ENCODE results near the gene CYTH1.

Gene CYTH1, protein sequence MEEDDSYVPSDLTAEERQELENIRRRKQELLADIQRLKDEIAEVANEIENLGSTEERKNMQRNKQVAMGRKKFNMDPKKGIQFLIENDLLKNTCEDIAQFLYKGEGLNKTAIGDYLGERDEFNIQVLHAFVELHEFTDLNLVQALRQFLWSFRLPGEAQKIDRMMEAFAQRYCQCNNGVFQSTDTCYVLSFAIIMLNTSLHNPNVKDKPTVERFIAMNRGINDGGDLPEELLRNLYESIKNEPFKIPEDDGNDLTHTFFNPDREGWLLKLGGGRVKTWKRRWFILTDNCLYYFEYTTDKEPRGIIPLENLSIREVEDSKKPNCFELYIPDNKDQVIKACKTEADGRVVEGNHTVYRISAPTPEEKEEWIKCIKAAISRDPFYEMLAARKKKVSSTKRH

DNA sequence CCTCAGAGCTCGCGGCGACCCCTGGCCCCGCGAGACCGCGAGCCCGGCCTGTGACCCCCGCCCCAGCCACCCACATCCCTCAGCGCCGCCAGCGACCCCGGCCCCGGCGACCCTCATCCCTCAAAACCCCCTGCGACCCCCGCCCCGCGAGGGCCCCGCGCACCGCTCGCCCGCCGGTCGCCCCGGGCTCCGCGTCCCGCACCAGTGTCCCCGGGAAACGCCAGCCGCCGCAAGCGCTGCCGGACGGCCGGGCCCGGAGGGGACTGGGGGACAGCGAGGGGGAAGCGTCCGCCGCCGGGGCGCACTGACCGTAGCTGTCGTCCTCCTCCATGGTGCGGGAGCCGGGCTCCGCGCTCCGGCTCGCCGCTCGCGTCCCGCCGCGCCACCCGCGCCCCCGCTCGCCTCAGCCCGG, at the start of gene CYTH1:
TSS of gene CYTH1 (minus strand) at position 381 of the 412 bp plus-strand sequence. CDS start at position 331, 50 bp downstream.
- no peak for DNase-seq (ENCODE audit: low read depth in 4 of 4, low spot score in 1 of 4)

DNA sequence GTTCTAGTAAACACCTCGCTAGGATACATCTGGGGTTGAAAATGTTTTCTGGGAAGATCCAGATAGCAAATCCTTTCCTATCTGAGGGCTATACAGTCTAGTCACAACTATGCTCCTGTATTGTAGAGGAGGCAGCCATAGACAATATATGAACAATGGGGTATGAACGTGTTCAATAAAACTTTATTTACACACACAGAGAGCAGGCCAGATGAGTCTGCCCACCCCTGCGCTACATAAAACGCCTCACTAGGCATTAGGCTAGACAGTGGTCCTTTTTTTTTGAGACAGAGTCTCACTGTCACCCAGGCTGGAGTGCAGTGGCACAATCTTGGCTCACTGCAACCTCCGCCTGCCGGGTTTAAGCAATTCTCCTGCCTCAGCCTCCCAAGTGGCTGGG, 47.4 kb upstream of the CYTH1 start:
- DNase-seq (ENCODE audit: low read depth in 4 of 4, low spot score in 1 of 4) = no peak

DNA sequence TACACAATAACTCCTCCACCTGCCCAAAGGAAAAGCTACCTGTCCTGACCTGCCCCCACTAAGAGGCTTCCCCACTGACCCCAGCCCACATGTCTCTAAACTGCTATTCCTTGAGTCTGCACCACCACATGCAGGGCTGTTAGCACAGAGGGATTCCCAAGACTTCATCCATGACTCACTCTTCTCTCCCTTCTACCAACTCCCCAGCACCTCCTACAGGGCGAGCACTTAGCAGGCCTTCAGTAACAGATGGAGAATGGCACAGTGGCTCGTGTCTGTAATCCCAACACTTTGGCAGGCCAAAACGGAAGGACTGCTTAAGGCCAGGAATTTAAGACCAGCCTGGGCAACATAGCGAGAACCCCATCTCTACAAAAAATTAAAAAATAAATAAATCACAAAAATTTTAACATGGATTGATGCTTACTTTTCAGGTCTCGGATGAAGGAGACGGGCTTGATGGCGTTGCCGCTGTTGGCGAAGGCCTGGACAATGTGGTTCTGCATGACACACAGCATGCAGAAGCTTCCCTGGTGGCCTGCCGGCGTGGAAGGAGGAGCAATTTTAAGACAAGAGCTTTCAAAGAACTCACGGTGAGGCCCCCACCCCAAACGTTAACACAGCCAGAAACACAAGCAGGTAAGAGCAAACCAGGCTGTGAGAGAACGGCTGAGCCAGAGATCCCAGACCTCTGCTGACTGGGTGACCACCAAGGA, 46.6 kb upstream of the CYTH1 start:
- DNase-seq (ENCODE audit: low read depth in 4 of 4, low spot score in 1 of 4) = no peak

DNA sequence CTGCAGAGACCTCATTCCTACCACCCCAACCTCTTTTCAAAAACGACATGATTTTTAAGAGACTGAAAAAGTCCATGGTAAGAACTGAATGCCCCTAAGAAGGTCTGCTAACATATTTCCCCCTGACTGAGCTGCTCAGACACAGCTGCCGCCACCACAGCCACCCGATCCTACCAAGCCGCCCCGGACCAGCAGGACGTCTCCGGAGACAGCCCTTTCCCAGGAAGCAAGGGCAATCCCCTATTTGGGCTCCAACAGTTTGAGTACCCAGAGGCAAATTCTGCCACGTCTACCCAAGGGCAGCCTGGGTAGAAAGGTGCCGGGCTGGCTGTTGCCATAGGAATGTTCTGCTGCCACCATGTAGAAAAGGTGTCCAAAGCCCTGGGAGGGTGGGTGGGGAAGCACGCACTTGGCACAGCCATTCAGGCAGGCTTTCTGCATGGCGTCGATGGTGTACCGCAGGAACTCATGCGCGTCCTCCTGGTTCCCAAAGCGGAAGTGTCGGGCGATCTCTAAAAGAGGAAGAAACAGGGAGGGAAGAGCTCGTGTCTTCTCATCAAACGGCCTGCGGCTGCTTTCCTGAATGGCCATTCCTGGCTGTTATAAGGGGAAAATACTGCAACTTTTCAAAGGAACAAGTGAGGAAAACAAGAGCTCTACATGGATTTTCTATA, 44.9 kb upstream of the CYTH1 start:
- DNase-seq (ENCODE audit: low read depth in 4 of 4, low spot score in 1 of 4) = no peak

DNA sequence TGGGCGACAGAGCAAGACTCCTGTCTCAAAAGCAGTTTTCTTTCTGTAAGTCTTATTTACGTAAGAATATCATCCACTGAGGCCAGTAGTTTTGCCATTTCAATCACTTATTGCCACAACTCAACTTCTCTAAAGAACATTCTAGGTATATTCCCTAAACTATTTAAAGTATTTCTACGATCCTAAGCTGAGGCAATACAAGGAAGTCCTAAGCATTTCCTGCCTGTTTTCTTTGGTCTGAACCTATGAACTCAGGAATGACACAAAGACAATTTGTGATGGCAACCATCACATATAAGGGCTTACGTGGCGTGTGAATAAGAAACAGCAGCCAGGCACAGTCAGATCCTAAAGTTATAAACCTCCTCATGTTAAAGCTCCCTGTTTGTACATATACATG, 44.3 kb upstream of the CYTH1 start:
- no peak for DNase-seq (ENCODE audit: low read depth in 4 of 4, low spot score in 1 of 4)

DNA sequence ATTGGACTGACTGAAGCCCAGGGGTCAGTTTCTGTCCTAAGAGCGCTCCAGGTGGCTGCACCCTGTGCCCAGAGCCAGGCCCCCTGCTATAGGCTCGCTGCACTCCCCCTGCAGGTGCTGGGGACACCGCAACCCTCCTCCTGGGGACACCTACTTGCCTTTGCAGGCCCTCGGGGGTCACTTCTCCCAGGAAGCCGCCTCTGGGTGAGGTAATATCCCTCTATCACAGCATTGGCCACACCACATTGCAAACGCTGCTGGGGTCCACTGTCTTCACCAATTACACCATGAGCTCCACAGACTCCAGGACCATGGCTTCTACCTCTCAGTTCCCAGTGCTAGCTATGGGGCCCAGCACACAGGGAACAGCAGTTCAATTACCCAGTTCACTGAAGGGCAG, 43.6 kb upstream of the CYTH1 start:
- no peak for DNase-seq (ENCODE audit: low read depth in 4 of 4, low spot score in 1 of 4)

DNA sequence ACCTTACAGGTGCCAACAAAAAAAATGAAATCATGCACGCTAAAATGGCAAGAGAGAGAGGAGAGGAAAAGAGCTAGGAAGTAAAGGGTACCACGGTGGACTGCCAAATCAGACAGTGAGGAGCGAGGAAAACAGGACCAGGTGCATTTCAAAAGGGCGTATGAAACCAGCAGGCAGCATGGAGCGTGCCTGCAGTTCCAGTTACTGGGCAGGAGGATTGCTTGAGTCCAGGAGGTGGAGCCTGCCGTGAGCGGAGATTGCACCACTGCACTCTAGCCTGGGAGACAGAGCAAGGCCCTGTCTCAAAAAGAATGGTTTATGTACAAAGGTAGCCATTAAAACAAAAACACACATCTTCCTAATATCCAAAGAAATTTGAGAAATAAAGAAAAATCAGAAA, 42.2 kb upstream of the CYTH1 start:
- DNase-seq (ENCODE audit: low read depth in 4 of 4, low spot score in 1 of 4) = no peak

DNA sequence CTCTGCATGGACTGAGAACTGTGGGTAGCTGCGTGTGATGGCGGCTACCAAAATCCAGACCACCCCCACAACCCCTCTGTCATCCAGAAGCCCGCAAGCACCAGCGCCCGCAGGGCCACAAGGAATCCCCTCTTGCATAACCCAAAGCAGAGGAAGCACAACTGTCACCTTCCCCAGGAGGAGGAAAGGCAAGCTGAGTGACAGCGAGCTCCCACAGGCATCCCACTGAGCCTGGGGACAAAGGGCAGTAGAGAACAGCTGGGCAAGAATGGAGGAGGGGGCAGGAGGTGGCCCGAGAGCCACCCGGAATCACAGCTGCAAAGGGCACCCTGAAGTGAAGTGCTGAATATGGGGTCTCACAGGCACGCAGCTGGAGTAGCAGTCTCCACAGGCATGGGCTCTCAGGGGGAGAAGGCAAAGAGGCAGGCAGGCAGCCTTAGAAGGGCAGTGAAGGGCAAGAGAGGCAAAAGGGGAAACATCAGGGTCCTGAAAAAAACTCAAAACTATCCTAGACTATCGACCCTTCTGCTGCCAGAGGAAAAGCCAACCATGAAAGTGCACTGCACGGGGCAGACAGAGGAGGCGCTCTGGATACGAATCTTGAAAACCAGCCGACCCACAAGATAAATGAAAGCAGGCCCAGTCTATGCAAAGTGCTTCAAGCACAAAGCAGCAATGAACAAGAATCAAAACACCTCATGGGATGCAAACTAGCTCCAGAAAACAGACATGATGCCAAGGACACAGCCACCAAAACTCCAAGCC, 41.4 kb upstream of the CYTH1 start:
- DNase-seq (ENCODE audit: low read depth in 4 of 4, low spot score in 1 of 4) = no peak

DNA sequence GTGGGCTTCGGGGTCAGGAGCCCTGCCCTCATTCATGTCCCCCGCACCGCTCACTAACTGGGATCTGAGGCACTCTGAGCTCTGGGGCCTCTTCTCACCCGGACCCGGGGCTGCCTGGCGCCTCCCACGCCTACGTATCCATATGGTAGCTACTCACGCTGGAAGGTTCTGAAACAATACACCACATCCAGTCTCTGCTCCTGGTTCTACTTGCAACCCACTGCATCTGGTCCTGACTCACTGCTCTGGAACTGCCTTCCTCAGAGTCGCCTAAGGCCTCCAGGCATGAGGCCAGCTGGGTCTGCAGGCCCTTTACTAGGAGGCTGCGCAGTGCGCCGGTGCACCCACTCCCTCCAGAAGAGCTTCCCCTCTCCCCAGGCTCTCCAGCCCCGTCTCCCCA, 40.5 kb upstream of the CYTH1 start:
- DNase-seq (ENCODE audit: low read depth in 4 of 4, low spot score in 1 of 4) = no peak

DNA sequence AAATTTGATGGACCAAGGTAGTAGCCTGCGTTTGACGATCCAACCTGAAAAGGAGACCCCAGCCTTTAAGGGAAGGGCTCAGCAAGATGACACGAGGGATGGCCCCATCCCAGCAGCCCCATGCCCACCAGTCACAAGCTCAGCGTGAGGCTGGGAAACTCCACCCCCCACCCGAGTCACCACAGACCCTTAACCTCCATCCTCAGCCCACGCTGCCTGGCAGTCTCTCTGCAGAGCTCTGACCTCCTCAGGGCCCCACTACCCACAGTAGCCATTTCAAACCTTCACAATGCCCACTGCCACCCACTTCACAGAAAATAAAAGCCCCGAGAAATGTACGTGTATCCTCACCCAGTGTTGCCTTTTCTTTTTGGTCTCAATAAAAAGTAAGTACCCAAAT, 39.9 kb upstream of the CYTH1 start:
- DNase-seq (ENCODE audit: low read depth in 4 of 4, low spot score in 1 of 4) = no peak

DNA sequence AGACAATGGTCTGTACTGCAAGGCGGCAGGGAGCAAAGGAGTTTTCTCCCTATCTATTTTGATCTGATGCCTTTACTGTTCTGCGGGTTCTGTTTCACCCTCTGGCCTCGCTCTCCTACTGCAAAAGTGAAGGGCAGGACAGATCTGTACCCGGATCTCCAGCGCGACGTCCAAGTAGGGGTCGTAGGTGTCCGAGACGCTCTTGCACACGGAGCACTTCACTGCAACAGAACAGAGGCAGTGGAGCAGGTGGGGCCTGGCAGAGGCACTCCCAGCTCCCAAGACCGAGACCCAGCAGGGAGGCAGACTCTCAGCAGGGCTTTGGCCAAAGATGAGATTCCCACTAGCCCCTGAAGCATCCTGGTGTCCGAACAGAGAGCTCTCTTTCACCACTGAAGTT, 38.8 kb upstream of the CYTH1 start:
- DNase-seq (ENCODE audit: low read depth in 4 of 4, low spot score in 1 of 4) = no peak

DNA sequence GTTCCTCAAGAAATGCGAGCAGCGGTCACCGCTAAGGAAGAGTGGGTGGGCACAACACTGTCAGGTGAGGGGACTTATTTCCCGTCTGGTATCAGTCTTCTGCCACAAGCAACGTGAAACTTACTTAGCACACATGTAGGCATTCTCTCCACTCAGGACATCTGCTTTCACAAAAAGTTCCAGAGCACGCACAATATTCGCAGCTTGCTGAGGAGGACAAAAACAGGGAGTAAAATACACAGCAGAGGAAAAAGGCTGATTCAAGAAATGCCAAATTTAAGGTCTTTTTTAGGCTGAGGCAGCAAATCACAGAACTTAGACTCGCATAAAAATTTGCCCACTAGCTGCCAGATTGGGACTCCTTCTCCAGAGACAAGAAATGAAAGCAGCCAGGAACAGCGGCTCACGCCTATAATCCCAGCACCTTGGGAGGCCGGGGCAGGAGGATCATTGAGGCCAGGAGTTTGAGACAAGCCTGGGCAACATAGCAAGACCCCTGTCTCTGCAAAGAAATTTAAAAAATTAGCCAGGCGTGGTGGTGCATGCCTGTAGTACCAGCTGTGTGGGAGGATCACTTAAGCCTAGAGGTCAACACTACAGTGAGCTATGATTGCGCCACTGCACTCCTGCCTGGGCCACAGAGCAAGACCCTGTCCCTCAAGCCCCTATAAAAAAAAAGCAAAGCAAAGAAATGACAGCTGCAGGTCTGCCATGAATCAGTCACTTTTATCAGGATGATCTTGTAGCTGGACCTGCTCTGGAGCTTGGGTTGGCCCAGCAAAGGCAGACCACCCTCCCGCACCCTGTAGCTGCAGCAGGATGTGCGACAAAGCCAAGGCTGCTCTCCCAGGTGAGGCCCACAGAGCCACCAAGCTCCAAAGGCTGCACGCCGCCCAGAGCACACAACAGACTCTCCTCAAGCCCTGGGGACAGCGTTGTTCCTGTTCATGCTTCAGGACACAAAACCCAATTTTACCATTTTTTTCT, 38.0 kb upstream of the CYTH1 start:
- DNase-seq (ENCODE audit: low read depth in 4 of 4, low spot score in 1 of 4) = no peak

DNA sequence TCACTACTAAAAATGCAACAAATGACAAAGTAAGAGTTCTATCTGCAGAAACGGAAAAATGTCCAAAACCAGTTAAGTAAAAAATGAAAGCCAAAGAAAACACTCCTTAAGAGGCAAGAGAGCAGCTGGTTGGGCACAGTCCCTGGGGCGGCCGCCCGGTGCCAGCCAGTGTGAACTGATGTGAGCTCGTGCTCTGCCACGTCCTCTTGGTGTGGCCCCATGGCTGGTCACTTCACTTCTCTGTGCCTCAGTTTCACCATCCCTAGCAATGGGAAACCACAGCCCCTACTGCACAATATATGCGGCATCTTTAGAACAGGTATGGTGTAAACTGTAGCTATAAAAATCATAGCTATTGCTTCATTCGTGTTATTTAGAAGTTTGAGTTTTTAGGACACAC, 37.3 kb upstream of the CYTH1 start:
- DNase-seq (ENCODE audit: low read depth in 4 of 4, low spot score in 1 of 4) = no peak

DNA sequence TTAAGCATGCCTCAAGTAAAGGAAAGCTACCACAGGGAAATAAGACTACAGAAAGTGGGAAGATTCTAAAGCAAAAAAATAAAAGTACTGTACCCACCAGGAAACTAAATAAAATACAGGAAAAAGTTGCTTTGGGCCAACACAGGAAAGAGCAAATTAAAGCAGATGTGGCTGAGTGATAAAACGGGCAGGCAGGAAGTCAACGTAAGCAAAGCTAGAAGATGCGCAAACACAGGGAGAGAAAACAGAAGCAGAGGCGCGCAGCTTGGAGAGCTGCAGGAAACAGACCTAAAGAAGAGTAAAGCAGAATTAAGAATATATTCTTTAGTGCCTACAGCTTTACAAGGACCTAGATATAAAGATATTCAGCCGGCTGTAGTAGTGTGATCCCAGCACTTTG, 36.9 kb upstream of the CYTH1 start:
- no peak for DNase-seq (ENCODE audit: low read depth in 4 of 4, low spot score in 1 of 4)

DNA sequence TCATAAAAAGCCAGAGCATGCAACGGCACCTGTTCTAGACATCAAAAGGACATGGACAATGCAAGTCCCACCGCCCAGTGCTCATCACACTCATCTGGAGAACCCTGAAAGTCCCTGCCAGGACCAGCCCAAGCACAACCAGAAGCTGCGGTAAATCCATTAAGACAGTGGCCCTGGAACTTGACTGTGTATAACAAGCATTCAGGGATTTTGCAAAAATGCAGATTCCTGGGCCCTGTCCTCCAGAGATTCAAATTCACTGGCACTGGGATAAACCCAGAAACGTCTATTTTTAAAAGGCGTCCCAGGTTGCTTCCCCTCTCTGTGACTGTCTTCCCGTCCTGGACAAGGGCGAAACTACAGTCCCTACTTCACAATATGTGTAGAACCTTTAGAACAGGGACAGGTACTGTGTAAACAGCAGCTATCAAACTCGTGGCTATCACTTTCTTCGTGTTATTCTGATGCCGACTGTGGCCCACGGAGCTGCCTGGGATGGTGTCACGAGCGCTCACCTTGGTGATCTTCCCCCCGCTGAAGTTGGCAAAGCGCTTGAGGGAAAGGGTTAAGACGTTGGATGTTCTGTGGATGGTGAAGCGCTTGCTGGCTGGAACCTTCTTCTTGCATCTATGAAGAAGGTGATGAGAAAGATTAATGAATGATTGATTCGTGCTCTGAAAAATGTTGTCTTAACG, 36.2 kb upstream of the CYTH1 start:
- no peak for DNase-seq (ENCODE audit: low read depth in 4 of 4, low spot score in 1 of 4)

DNA sequence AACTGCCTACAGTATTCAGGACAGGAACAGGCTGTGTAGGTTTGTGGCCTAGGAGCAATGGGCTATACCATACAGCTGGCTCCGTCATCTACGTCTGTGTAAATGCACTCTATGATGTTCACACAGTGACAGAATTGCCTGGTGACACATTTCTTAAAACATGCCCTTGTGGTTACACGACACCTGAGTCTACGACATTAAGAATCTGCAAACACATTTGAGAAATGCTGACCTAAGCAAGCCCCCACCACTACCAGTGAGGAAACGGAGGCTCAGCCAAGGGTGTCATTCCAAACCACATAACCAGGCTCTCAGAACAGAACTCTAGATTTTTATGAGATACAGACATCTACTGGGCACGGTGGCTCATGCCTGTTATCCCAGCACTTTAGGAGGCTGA, 35.0 kb upstream of the CYTH1 start:
- no peak for DNase-seq (ENCODE audit: low read depth in 4 of 4, low spot score in 1 of 4)

DNA sequence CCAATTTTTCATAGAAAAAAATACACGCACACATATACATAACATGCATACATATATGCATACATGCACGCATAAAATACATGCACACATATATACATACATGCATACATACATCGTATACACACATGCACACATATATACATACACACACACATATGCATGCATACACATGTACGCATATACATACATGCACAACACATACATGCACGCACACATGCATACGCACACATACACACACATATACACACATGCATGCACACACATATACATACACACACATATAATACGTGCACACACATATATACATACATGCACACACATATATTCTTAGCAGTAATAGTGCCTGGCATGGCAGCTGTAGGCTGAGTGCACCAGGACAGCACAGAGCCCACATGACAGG, 33.6 kb upstream of the CYTH1 start:
- no peak for DNase-seq (ENCODE audit: low read depth in 4 of 4, low spot score in 1 of 4)

DNA sequence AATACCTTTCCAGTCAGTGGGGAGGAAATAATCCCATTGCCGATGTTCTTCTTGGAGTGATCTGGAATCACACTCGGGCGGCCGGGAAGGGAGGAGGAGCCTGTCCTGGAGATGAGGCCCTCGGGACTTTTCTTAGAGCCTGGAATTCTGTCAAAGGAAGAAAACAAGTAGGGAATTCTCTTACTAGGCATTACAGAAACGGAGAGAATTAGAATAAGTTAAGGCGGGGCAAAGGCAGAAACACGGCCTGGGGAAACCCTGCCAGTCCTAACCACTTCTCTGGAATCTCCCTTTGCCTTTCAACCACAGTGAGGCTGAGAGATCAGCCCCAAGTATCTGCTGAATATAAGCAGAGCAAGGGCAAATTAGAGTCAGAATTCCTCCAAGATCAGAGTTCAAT, 30.8 kb upstream of the CYTH1 start:
- DNase-seq (ENCODE audit: low read depth in 4 of 4, low spot score in 1 of 4) = no peak

DNA sequence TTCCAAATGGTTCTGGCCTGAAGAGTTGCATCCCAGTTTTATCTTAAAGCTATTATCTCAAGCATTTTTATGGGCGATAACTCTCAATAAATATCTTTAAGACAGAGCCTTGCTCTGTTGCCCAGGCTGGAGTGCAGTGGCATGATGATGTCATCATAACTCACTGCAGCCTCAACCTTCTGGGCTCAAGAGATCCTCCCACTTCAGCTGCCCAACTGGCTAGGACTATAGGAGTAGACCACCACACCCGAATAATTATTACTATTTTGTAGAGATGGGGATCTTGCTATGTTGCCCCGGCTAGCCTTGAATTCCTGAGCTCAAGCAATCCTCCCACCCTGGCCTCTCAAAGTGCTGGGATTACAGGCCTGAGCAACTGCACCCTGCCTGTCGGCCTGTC, 26.1 kb upstream of the CYTH1 start:
- DNase-seq (ENCODE audit: low read depth in 4 of 4, low spot score in 1 of 4) = no peak

DNA sequence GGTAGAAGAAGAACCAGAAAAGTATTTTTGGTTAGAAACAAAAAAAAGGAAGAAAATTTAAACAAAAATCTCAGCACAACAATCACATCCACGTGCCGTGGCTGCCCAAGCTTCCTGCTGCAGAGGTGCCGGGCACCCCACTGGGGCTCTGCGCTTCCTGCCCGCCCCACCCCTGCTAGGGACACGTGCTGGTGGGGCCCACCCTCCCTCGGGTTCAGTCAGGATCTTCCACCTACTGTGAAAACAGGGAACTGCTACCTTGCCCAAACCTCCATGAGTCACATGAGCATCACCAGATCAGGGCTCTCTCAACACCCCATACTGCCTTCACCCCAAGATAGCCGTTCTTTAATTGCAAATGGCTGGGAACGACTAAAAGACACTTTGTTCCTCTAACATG, 24.4 kb upstream of the CYTH1 start:
- DNase-seq (ENCODE audit: low read depth in 4 of 4, low spot score in 1 of 4) = no peak
